Astrocyte (in vitro differentiated cells and primary cell): ENCODE results near the gene HECTD4. TPM values are rescaled to one million over a fixed set of nuclear protein-coding genes. Genes with fewer than 3 reads are reported as not detected.
A peak's percentile ranks its signal among the peaks of the same experiment; 100 is the strongest.
"Not testable (repeated sequence)": the region's sequence is repeated elsewhere in the genome, so short reads cannot be mapped to it uniquely, and the experiment has no call there.

Experiments used
- DNase-seq: peaks from one replicate; pipeline ENCODE4 v3.0.0-alpha.2; 2010; ENCODE audit warnings: low read depth
- FAIRE-seq: peaks from 2 replicates; lab custom pipeline; 2011; peaks lifted over from hg19 to GRCh38; lab: Jason Lieb, UNC
- H2AFZ ChIP-seq: 2 replicates; pipeline ENCODE4 v1.6.0; 2012; ENCODE audit warnings: low read depth, low read length, inconsistent platforms
- H3K27ac ChIP-seq: 2 replicates; pipeline ENCODE4 v1.5.1; 2011; ENCODE audit warnings: low read depth, low read length, inconsistent platforms
- H3K27me3 ChIP-seq: 2 replicates; pipeline ENCODE4 v1.6.0; 2011; ENCODE audit warnings: low read length, inconsistent platforms; ENCODE audit not compliant: insufficient read depth
- H3K36me3 ChIP-seq: 2 replicates; pipeline ENCODE4 v1.5.1; 2011; ENCODE audit warnings: low read length, inconsistent platforms; ENCODE audit not compliant: insufficient read depth
- H3K4me1 ChIP-seq: 2 replicates; pipeline ENCODE4 v1.5.1; 2011; ENCODE audit warnings: low read length, inconsistent platforms; ENCODE audit not compliant: insufficient read depth
- H3K4me2 ChIP-seq: 2 replicates; pipeline ENCODE4 v1.6.0; 2012; ENCODE audit warnings: low read length, inconsistent platforms
- H3K4me3 ChIP-seq: 2 replicates; pipeline ENCODE4 v1.5.1; 2011; ENCODE audit warnings: low read depth, mild to moderate bottlenecking, low read length, inconsistent platforms; ENCODE audit not compliant: insufficient read depth
- H3K79me2 ChIP-seq: 2 replicates; pipeline ENCODE4 v1.6.0; 2012; ENCODE audit warnings: mild to moderate bottlenecking, low read length, inconsistent platforms; ENCODE audit not compliant: insufficient read depth
- H3K9ac ChIP-seq: 2 replicates; pipeline ENCODE4 v1.6.0; 2012; ENCODE audit warnings: mild to moderate bottlenecking, low read length, inconsistent platforms
- H3K9me3 ChIP-seq: 2 replicates; pipeline ENCODE4 v1.5.1; 2012; ENCODE audit warnings: low read depth, mild to moderate bottlenecking, low read length, inconsistent platforms; ENCODE audit not compliant: insufficient read depth
- H4K20me1 ChIP-seq: 2 replicates; pipeline ENCODE4 v1.6.0; 2012; ENCODE audit warnings: low read length, inconsistent platforms; ENCODE audit not compliant: insufficient read depth
- H3K27ac Mint-ChIP-seq: one replicate; pipeline ENCODE4 v1.8.0; 2021; ENCODE audit warnings: mild to moderate bottlenecking, mixed read lengths; ENCODE audit not compliant: unreplicated experiment
- H3K27me3 Mint-ChIP-seq: one replicate; pipeline ENCODE4 v1.8.0; 2021; ENCODE audit warnings: low read depth, mixed read lengths; ENCODE audit not compliant: unreplicated experiment
- H3K36me3 Mint-ChIP-seq: one replicate; pipeline ENCODE4 v1.8.0; 2021; ENCODE audit warnings: low read depth, mixed read lengths; ENCODE audit not compliant: unreplicated experiment
- H3K4me1 Mint-ChIP-seq: one replicate; pipeline ENCODE4 v1.8.0; 2021; ENCODE audit warnings: low read depth, mixed read lengths; ENCODE audit not compliant: unreplicated experiment
- H3K4me3 Mint-ChIP-seq: one replicate; pipeline ENCODE4 v1.8.0; 2021; ENCODE audit warnings: mild to moderate bottlenecking, moderate library complexity, mixed read lengths; ENCODE audit not compliant: unreplicated experiment
- H3K9me3 Mint-ChIP-seq: one replicate; pipeline ENCODE4 v1.8.0; 2021; ENCODE audit warnings: mild to moderate bottlenecking, mixed read lengths; ENCODE audit not compliant: unreplicated experiment
- CTCF ChIP-seq: IDR thresholded peaks from 2 replicates; pipeline ENCODE4 v1.5.1; 2011; ENCODE audit warnings: low read depth, mild to moderate bottlenecking, inconsistent platforms, low read length, moderate library complexity; ENCODE audit not compliant: insufficient read depth
- EZH2 ChIP-seq: IDR thresholded peaks from 2 replicates; pipeline ENCODE4 v1.6.1; 2012; ENCODE audit warnings: mild to moderate bottlenecking, low read length, inconsistent platforms; ENCODE audit not compliant: insufficient read depth
- total RNA-seq: library from RNA; stranded (reverse); gene quantifications from 2 replicates; pipeline ENCODE4 v1.2.1, GENCODE V29; 2021

Gene HECTD4
- total RNA-seq, 1 donor from 2014 or later: 38.9 TPM

- Mint-ChIP-seq H3K27ac (no peak overlapping the region), H3K36me3 (peaks cover 1% of the 10 kb centered on the region), H3K4me3 (no peak overlapping the region), H3K9me3 (peaks cover 2% of the 10 kb centered on the region), H3K27me3 (no peaks in the 10 kb centered on the region), H3K4me1 (peaks cover 18% of the 10 kb centered on the region)
- Histone ChIP-seq H3K4me1 (peaks cover 3% of the 10 kb centered on the region), H4K20me1 (peaks cover 47% of the 10 kb centered on the region), H3K27me3 (no peaks in the 10 kb centered on the region), H3K4me3 (no peak overlapping the region), H3K36me3 (no peaks in the 10 kb centered on the region), H3K79me2 (peaks cover 69% of the 10 kb centered on the region), H3K27ac (no peak overlapping the region), H3K9ac (no peak overlapping the region), H3K9me3 (no peaks in the 10 kb centered on the region), H2AFZ (no peak overlapping the region), H3K4me2 (no peak overlapping the region)
- DNase-seq: peak; percentile 34
- TF ChIP-seq EZH2 (no peak), CTCF (no peak)
- no peak for FAIRE-seq
Measured at GRCh38 chr12:112350593-112351592, 31.3 kb downstream of the HECTD4 start.

DNA sequence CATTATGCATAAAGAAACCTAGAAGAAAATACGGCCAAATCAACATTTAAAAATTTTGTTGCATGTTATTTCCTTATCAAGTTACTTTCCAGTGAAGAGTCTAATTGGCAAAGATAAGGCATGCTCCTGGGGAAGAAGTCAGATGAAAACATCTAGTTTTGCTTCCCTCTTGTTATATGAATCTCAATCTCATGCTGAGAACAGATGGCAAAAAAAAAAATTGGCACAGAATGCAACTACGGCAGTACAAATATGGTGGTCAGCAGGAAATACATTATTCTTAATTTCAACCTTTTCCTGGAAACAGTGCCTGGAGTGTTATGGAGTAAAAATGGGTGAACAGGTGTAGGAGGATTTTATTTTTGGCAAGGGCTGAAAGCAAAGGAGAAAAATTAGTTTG is 32.8 kb downstream of the HECTD4 start:
- H3K36me3 ChIP-seq: no peaks in the 10 kb centered on the region
- peaks cover 69% of the 10 kb centered on the region for H3K79me2 ChIP-seq
- Mint-ChIP-seq H3K4me3 (no peak overlapping the region), H3K9me3 (no peaks in the 10 kb centered on the region), H3K27ac (no peak overlapping the region), H3K4me1 (peaks cover 18% of the 10 kb centered on the region), H3K36me3 (no peaks in the 10 kb centered on the region), H3K27me3 (no peaks in the 10 kb centered on the region)
- no peak overlapping the region for H3K4me2 ChIP-seq
- no peak for DNase-seq
- TF ChIP-seq CTCF (no peak), EZH2 (no peak)
- H2AFZ ChIP-seq: no peak overlapping the region
- FAIRE-seq: no peak
- H3K9ac ChIP-seq: no peak overlapping the region
- H3K9me3 ChIP-seq: no peaks in the 10 kb centered on the region
- peaks cover 3% of the 10 kb centered on the region for H3K4me1 ChIP-seq
- H4K20me1 ChIP-seq: peaks cover 55% of the 10 kb centered on the region
- H3K27me3 ChIP-seq: no peaks in the 10 kb centered on the region
- no peak overlapping the region for H3K4me3 ChIP-seq
- no peak overlapping the region for H3K27ac ChIP-seq

GRCh38 chr12:112348926-112349325 is 33.3 kb downstream of the HECTD4 start:
- not testable (repeated sequence) for H3K27ac ChIP-seq, H3K4me3 Mint-ChIP-seq, H3K4me3 ChIP-seq, H3K9ac ChIP-seq, FAIRE-seq, H3K4me2 ChIP-seq, H3K27me3 Mint-ChIP-seq, H3K9me3 ChIP-seq, H3K27me3 ChIP-seq, H3K36me3 Mint-ChIP-seq, H3K9me3 Mint-ChIP-seq, H3K4me1 ChIP-seq, H3K36me3 ChIP-seq, DNase-seq, H3K27ac Mint-ChIP-seq, H2AFZ ChIP-seq
- peaks cover 69% of the 10 kb centered on the region for H3K79me2 ChIP-seq
- H3K4me1 Mint-ChIP-seq: peaks cover 18% of the 10 kb centered on the region
- peaks cover 55% of the 10 kb centered on the region for H4K20me1 ChIP-seq
